Stomach (tissue), 4 donors: Measurements from ENCODE around the gene SNX3.

Experiments
- CTCF ChIP-seq, 7 experiments: fragments of 450-650 bp in 4 of 7; fragments of 200-600 bp in 3 of 7; sonication (generic) in 3 of 7; IDR thresholded peaks; one replicate each; pipeline ENCODE4 v1.5.1; 2016 to 2019; ENCODE audit warnings: antibody characterized with exemption in 7 of 7, control low read depth in 2 of 7, mild to moderate bottlenecking in 1 of 7
- EP300 ChIP-seq: sonication (generic); formaldehyde crosslinking; IDR thresholded peaks from one replicate; pipeline ENCODE4 v1.6.1; 2017; ENCODE audit warnings: antibody characterized with exemption
- POLR2A ChIP-seq, 4 donors: fragments of 450-650 bp; IDR thresholded peaks; one replicate each; pipeline ENCODE4 v1.6.1; 2016; ENCODE audit warnings: antibody characterized with exemption in 4 of 4, control low read depth in 2 of 4, mild to moderate bottlenecking in 1 of 4, moderate library complexity in 1 of 4
- POLR2AphosphoS5 ChIP-seq, 3 donors: sonication (generic); formaldehyde crosslinking; IDR thresholded peaks; one replicate each; pipeline ENCODE4 v1.6.1; 2016; ENCODE audit warnings: antibody characterized with exemption in 3 of 3

DNA sequence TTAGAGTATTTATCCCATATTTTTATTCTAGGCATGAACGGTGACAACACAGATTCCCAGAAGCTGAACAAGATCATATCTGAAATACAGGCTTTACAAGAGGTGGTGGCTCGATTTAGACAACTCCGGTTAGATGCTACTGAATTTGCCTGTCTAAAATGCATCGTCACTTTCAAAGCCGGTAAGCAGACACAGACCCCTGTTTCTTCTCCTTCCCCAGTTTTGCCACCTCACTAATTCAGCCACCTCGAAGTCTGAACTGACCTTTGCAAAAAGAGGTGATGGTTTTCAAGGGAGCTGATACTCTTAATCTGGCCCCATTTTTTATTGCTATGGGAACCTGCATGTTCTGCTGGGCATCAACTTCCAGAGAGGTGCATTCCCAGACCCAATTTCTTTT is 80.1 kb downstream of the SNX3 start:
- TF ChIP-seq EP300: no peak
- no peak for TF ChIP-seq POLR2AphosphoS5 (IDR thresholded peaks at IDR 0.05)
- TF ChIP-seq CTCF (IDR thresholded peaks at IDR 0.05): no peak
- no peak for TF ChIP-seq POLR2A (IDR thresholded peaks at IDR 0.05)
